Mesendoderm (in vitro differentiated cells): ENCODE results near the gene CA4.

Experiments
- DNase-seq: peaks from one replicate; pipeline ENCODE4 v3.0.0; 2013
- H2AK5ac ChIP-seq: 2 replicates; pipeline ENCODE4 v1.6.1; 2013; ENCODE audit warnings: low read length, inconsistent platforms
- H2BK120ac ChIP-seq: 2 replicates; pipeline ENCODE4 v1.6.1; 2013; ENCODE audit warnings: low read depth, mild to moderate bottlenecking, low read length, moderate library complexity, mixed read lengths
- H2BK15ac ChIP-seq: replicated peaks from 2 replicates; pipeline ENCODE4 v1.6.1; 2013; ENCODE audit warnings: low read depth, mild to moderate bottlenecking, moderate library complexity
- H2BK5ac ChIP-seq: 2 replicates; pipeline ENCODE4 v1.6.1; 2013; ENCODE audit warnings: low read length, inconsistent platforms
- H3K18ac ChIP-seq: 2 replicates; pipeline ENCODE4 v1.6.1; 2013; ENCODE audit warnings: mild to moderate bottlenecking, low read length, mixed read lengths
- H3K23ac ChIP-seq: one replicate; pipeline ENCODE4 v1.6.1; 2013; ENCODE audit warnings: low read length
- H3K27ac ChIP-seq: 2 replicates; pipeline ENCODE4 v1.5.1; 2013; ENCODE audit warnings: low read depth, mild to moderate bottlenecking, inconsistent platforms, low read length, moderate library complexity
- H3K27me3 ChIP-seq: 2 replicates; pipeline ENCODE4 v1.6.1; 2013; ENCODE audit warnings: low read length, control low read depth, mild to moderate bottlenecking, inconsistent platforms; ENCODE audit not compliant: insufficient read depth, poor library complexity
- H3K36me3 ChIP-seq: 2 replicates; pipeline ENCODE4 v1.6.1; 2013; ENCODE audit warnings: low read length, inconsistent platforms; ENCODE audit not compliant: control insufficient read depth, insufficient read depth
- H3K4ac ChIP-seq: one replicate; pipeline ENCODE4 v1.6.1; 2013; ENCODE audit warnings: low read depth, mild to moderate bottlenecking, low read length, moderate library complexity
- H3K4me1 ChIP-seq: 2 replicates; pipeline ENCODE4 v1.6.1; 2013; ENCODE audit warnings: low read depth, low read length, inconsistent platforms; ENCODE audit not compliant: control insufficient read depth
- H3K4me2 ChIP-seq: 2 replicates; pipeline ENCODE4 v1.6.1; 2013; ENCODE audit warnings: low read length
- H3K4me3 ChIP-seq: 2 replicates; pipeline ENCODE4 v1.5.1; 2013; ENCODE audit warnings: mild to moderate bottlenecking, low read length
- H3K56ac ChIP-seq: one replicate; pipeline ENCODE4 v1.6.1; 2013; ENCODE audit warnings: low read length
- H3K79me1 ChIP-seq: 2 replicates; pipeline ENCODE4 v1.6.1; 2013; ENCODE audit warnings: low read length, inconsistent platforms
- H3K79me2 ChIP-seq: 2 replicates; pipeline ENCODE4 v1.6.1; 2013; ENCODE audit warnings: mild to moderate bottlenecking, low read length; ENCODE audit not compliant: control insufficient read depth, insufficient read depth
- H3K9ac ChIP-seq: 2 replicates; pipeline ENCODE4 v1.6.1; 2013; ENCODE audit warnings: low read length, inconsistent platforms
- H4K5ac ChIP-seq: one replicate; pipeline ENCODE4 v1.6.1; 2013; ENCODE audit warnings: low read length
- H4K8ac ChIP-seq: one replicate; pipeline ENCODE4 v1.6.1; 2013; ENCODE audit warnings: low read depth, mild to moderate bottlenecking, control low read depth, low read length, moderate library complexity
- WGBS: extraction: QIAGEN DNeasy Blood & Tissue Kit; methylation state at CpG from one replicate; pipeline ENCODE4 v1.1.7; 2013; ENCODE audit warnings: low lambda C conversion rate, missing lambda C conversion rate; ENCODE audit not compliant: insufficient coverage; ENCODE audit errors: extremely low coverage; 5-methylcytosine and 5-hydroxymethylcytosine counted together

Gene CA4

GRCh38 chr17:60127068-60128064 is 22.4 kb upstream of the CA4 start:
- Histone ChIP-seq H3K4ac (no peak overlapping the region), H3K4me3 (no peak overlapping the region), H3K18ac (no peak overlapping the region), H3K9ac (no peak overlapping the region), H3K79me2 (no peaks in the 10 kb centered on the region), H2BK120ac (no peak overlapping the region), H3K4me1 (no peaks in the 10 kb centered on the region), H3K23ac (no peak overlapping the region), H3K36me3 (no peaks in the 10 kb centered on the region), H3K79me1 (no peaks in the 10 kb centered on the region), H2BK5ac (no peak overlapping the region), H4K8ac (no peak overlapping the region), H3K27me3 (no peaks in the 10 kb centered on the region), H2AK5ac (no peak overlapping the region), H3K27ac (no peak overlapping the region), H4K5ac (no peak overlapping the region), H3K56ac (no peak overlapping the region), H2BK15ac (no peak overlapping the region), H3K4me2 (no peak overlapping the region)
- WGBS, result no CpG with 5 or more reads among the region's 14 CpGs
- DNase-seq, result no peak

DNA sequence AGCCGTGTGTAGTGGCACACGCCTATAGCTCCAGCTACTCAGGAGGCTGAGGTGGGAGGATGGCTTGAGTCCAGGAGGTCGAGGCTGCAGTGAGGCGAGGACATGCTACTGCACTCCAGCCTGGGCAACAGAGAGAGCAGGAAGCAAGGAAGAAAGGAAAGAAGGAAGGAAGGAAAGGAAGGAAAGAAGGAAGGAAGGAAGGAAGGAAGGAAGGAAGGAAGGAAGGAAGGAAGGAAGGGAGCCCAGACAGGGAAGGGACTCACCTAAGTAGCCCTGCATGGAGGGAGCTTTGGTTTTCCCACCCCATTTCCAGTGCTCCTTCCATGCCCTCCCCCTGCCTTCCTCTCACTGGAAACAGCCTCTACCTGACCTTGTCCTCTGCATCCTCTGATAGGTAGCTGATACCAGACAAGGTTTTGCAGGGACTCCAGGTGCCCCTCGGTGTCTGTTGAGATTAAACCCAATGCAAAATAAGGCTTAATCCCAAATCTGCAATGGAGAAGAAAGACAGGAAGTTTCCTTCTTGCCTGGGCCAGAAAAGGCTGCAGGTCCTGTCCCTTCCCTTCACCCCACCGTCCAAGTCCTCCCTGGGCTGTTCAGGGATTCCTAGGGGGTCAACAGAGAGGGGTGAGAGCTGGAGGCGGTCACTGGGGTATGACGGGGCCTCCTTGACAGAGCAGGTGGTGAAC is 21.5 kb upstream of the CA4 start:
- H3K4ac ChIP-seq, result no peak overlapping the region
- H2BK15ac ChIP-seq, result no peak overlapping the region
- no peak overlapping the region for H4K5ac ChIP-seq
- no peak overlapping the region for H3K23ac ChIP-seq
- H2BK120ac ChIP-seq, result no peak overlapping the region
- H3K36me3 ChIP-seq, result no peaks in the 10 kb centered on the region
- no peak overlapping the region for H3K9ac ChIP-seq
- no peaks in the 10 kb centered on the region for H3K79me2 ChIP-seq
- H3K4me3 ChIP-seq, result no peak overlapping the region
- no peak overlapping the region for H2AK5ac ChIP-seq
- no peak overlapping the region for H3K27ac ChIP-seq
- H3K56ac ChIP-seq, result no peak overlapping the region
- H4K8ac ChIP-seq, result no peak overlapping the region
- no peak overlapping the region for H3K18ac ChIP-seq
- H3K4me1 ChIP-seq, result no peaks in the 10 kb centered on the region
- H3K4me2 ChIP-seq, result no peak overlapping the region
- DNase-seq, result no peak
- H3K27me3 ChIP-seq, result no peaks in the 10 kb centered on the region
- H3K79me1 ChIP-seq, result no peaks in the 10 kb centered on the region
- H2BK5ac ChIP-seq, result no peak overlapping the region
- no CpG with 5 or more reads among the region's 8 CpGs for WGBS

DNA sequence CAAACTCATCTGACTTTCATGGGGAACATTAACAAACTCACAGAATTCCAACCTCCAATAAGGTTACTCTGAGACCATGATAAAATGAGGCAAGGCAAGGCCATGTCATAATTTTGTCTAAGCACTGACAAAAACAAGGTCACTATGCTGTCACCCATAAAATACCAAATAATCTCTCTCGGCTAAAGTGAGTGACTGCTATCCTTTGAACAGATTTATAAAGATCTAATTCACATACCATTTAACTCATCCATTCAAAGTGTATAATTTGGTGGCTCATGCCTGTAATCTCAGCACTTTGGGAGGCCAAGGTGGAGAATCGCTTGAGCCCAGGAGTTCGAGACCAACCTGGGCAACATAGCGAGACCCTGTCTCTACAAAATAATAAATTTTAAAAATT is 20.6 kb upstream of the CA4 start:
- Histone ChIP-seq H2BK5ac (no peak overlapping the region), H2AK5ac (no peak overlapping the region), H3K27me3 (no peaks in the 10 kb centered on the region), H3K23ac (no peak overlapping the region), H3K36me3 (no peaks in the 10 kb centered on the region), H3K27ac (no peak overlapping the region), H3K56ac (no peak overlapping the region), H3K18ac (no peak overlapping the region), H4K8ac (no peak overlapping the region), H2BK120ac (no peak overlapping the region), H3K9ac (no peak overlapping the region), H3K79me1 (no peaks in the 10 kb centered on the region), H3K4me1 (no peaks in the 10 kb centered on the region), H3K79me2 (no peaks in the 10 kb centered on the region), H3K4ac (no peak overlapping the region), H4K5ac (no peak overlapping the region), H2BK15ac (no peak overlapping the region), H3K4me3 (no peak overlapping the region), H3K4me2 (no peak overlapping the region)
- no CpG with 5 or more reads among the region's 4 CpGs for WGBS
- DNase-seq, result no peak

DNA sequence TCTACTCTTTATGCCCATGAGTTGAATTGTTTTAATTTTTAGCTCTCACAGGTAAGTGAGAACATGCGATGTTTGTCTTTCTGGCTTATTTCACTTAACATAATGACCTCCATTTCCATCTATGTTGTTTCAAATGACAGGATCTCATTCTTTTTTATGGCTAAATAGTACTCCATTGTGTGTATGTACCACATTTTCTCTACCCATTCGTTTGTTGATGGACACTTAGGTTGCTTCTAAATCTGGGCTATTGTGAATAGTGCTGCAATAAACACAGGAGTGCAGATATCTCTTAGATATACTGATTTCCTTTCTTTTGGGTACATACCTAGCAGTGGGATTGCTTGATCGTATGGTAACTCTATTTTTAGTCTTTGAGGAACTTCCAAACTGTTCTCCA is 19.3 kb upstream of the CA4 start:
- no CpG with 5 or more reads among the region's 3 CpGs for WGBS
- no peak overlapping the region for H3K56ac ChIP-seq
- H2AK5ac ChIP-seq, result no peak overlapping the region
- no peaks in the 10 kb centered on the region for H3K4me1 ChIP-seq
- no peak for DNase-seq
- H3K9ac ChIP-seq, result no peak overlapping the region
- H2BK15ac ChIP-seq, result no peak overlapping the region
- no peak overlapping the region for H3K23ac ChIP-seq
- no peak overlapping the region for H3K4me2 ChIP-seq
- H3K79me2 ChIP-seq, result no peaks in the 10 kb centered on the region
- H4K5ac ChIP-seq, result no peak overlapping the region
- H3K27ac ChIP-seq, result no peak overlapping the region
- H3K18ac ChIP-seq, result no peak overlapping the region
- H2BK5ac ChIP-seq, result no peak overlapping the region
- no peak overlapping the region for H2BK120ac ChIP-seq
- H4K8ac ChIP-seq, result no peak overlapping the region
- no peaks in the 10 kb centered on the region for H3K36me3 ChIP-seq
- H3K4me3 ChIP-seq, result no peak overlapping the region
- H3K79me1 ChIP-seq, result no peaks in the 10 kb centered on the region
- H3K27me3 ChIP-seq, result no peaks in the 10 kb centered on the region
- no peak overlapping the region for H3K4ac ChIP-seq

- Histone ChIP-seq H4K8ac (no peak overlapping the region), H2BK5ac (no peak overlapping the region), H2BK15ac (no peak overlapping the region), H3K56ac (peak overlapping the region; percentile 95), H3K36me3 (no peaks in the 10 kb centered on the region), H2BK120ac (no peak overlapping the region), H3K27me3 (peaks cover 20% of the 10 kb centered on the region), H3K23ac (no peak overlapping the region), H3K27ac (no peak overlapping the region), H3K4me2 (peak overlapping the region; percentile 82), H4K5ac (no peak overlapping the region), H3K79me1 (no peaks in the 10 kb centered on the region), H3K18ac (no peak overlapping the region), H3K4me3 (peak overlapping the region; percentile 92), H3K9ac (peak overlapping the region; percentile 92), H3K79me2 (no peaks in the 10 kb centered on the region), H2AK5ac (no peak overlapping the region), H3K4ac (no peak overlapping the region), H3K4me1 (no peaks in the 10 kb centered on the region)
- no CpG with 5 or more reads among the region's 16 CpGs for WGBS
- DNase-seq, result no peak
Observed at GRCh38 chr17:60134396-60135150, 15.2 kb upstream of the CA4 start.
